Thymus (tissue), 11 donors: Measurements from ENCODE around the gene LHX4. TPM values are rescaled to one million over a fixed set of nuclear protein-coding genes. Genes with fewer than 3 reads are reported as not detected.

ENCODE experiments used
- DNase-seq, 9 donors: peaks; one replicate each; pipeline ENCODE4 v3.0.0-alpha.2; 2013; ENCODE audit warnings: low spot score in 9 of 9, low read depth in 6 of 9, missing footprints in 1 of 9
- H3K27ac ChIP-seq, 2 donors: one replicate each; pipeline ENCODE4 v1.5.1; 2013; ENCODE audit warnings: control low read depth in 1 of 2, low read depth in 1 of 2, low read length in 1 of 2, mild to moderate bottlenecking in 1 of 2, moderate library complexity in 1 of 2
- H3K27me3 ChIP-seq, 2 donors: one replicate each; pipeline ENCODE4 v1.5.1; 2013; ENCODE audit warnings: low read length in 1 of 2; ENCODE audit not compliant: control insufficient read depth in 2 of 2, insufficient read depth in 1 of 2
- H3K36me3 ChIP-seq, 2 donors: one replicate each; pipeline ENCODE4 v1.5.1; 2013; ENCODE audit warnings: low read length in 1 of 2, mild to moderate bottlenecking in 1 of 2, moderate library complexity in 1 of 2; ENCODE audit not compliant: control insufficient read depth in 2 of 2, insufficient read depth in 2 of 2
- H3K4me1 ChIP-seq, 2 donors: one replicate each; pipeline ENCODE4 v1.5.1; 2013; ENCODE audit warnings: low read length in 2 of 2; ENCODE audit not compliant: control insufficient read depth in 2 of 2, insufficient read depth in 2 of 2
- H3K4me3 ChIP-seq, 2 donors: one replicate each; pipeline ENCODE4 v1.5.1; 2013; ENCODE audit warnings: low read length in 2 of 2, control low read depth in 1 of 2, mild to moderate bottlenecking in 1 of 2
- H3K9me3 ChIP-seq, 2 donors: one replicate each; pipeline ENCODE4 v1.5.1; 2013; ENCODE audit warnings: low read length in 1 of 2, mild to moderate bottlenecking in 1 of 2; ENCODE audit not compliant: control insufficient read depth in 2 of 2, insufficient read depth in 1 of 2
- WGBS: extraction: QIAGEN DNeasy Blood & Tissue Kit; methylation state at CpG from one replicate; pipeline ENCODE4 v1.1.7; 2013; 5-methylcytosine and 5-hydroxymethylcytosine counted together
- polyA plus RNA-seq: library from polyadenylated mRNA; stranded (reverse); fragments of 200-250 nt; gene quantifications from one replicate; pipeline ENCODE4 v1.2.3, GENCODE V29; 2013
- total RNA-seq: library from RNA; stranded (reverse); fragments of 120-200 nt; gene quantifications from one replicate; pipeline ENCODE4 v1.2.4, GENCODE V29; 2013
- donor health status: healthy.

Gene LHX4
- total and polyA plus RNA-seq, 2 donors, result 0.05 TPM

- peaks cover 72 to 100% of the 10 kb centered on the region in 2 donors for H3K27me3 ChIP-seq
- no peak overlapping the region for H3K4me3 ChIP-seq
- 9% methylated on average over 49 of the region's 49 CpGs for WGBS
- no peak for DNase-seq
- peaks cover 10 to 15% of the 10 kb centered on the region in 2 donors for H3K4me1 ChIP-seq
- no peaks in the 10 kb centered on the region for H3K9me3 ChIP-seq
- H3K27ac ChIP-seq, result no peak overlapping the region
- no peaks in the 10 kb centered on the region for H3K36me3 ChIP-seq
Observed at GRCh38 chr1:180235502-180236239, 5.6 kb downstream of the LHX4 start.

- no peaks in the 10 kb centered on the region for H3K36me3 ChIP-seq
- H3K27ac ChIP-seq, result no peak overlapping the region
- H3K4me1 ChIP-seq, result peaks cover 0 to 6% of the 10 kb centered on the region in 2 donors
- no peak overlapping the region for H3K4me3 ChIP-seq
- no peak for DNase-seq
- 11% methylated on average over 16 of the region's 16 CpGs for WGBS
- no peaks in the 10 kb centered on the region for H3K9me3 ChIP-seq
- peaks cover 67 to 100% of the 10 kb centered on the region in 2 donors for H3K27me3 ChIP-seq
Observed at GRCh38 chr1:180236698-180237509, 6.8 kb downstream of the LHX4 start.

GRCh38 chr1:180237869-180238476 lies 7.9 kb downstream of the LHX4 start:
- Histone ChIP-seq H3K36me3 (no peaks in the 10 kb centered on the region), H3K27me3 (peaks cover 64 to 97% of the 10 kb centered on the region in 2 donors), H3K4me3 (no peak overlapping the region), H3K4me1 (peaks cover 0 to 6% of the 10 kb centered on the region in 2 donors), H3K27ac (no peak overlapping the region), H3K9me3 (no peaks in the 10 kb centered on the region)
- WGBS, result 15% methylated on average over 7 of the region's 7 CpGs
- DNase-seq, result no peak

- peaks cover 57 to 97% of the 10 kb centered on the region in 2 donors for H3K27me3 ChIP-seq
- H3K27ac ChIP-seq, result no peak overlapping the region
- 22% methylated on average over 7 of the region's 7 CpGs for WGBS
- H3K9me3 ChIP-seq, result no peaks in the 10 kb centered on the region
- H3K4me3 ChIP-seq, result no peak overlapping the region
- DNase-seq, result no peak
- no peaks in the 10 kb centered on the region for H3K36me3 ChIP-seq
- peaks cover 0 to 2% of the 10 kb centered on the region in 2 donors for H3K4me1 ChIP-seq
Observed at GRCh38 chr1:180238675-180239074, 8.6 kb downstream of the LHX4 start.

GRCh38 chr1:180239145-180240096 lies 9.4 kb downstream of the LHX4 start:
- H3K9me3 ChIP-seq, result no peaks in the 10 kb centered on the region
- no peak for DNase-seq
- no peak overlapping the region for H3K27ac ChIP-seq
- peaks cover 54 to 95% of the 10 kb centered on the region in 2 donors for H3K27me3 ChIP-seq
- no peaks in the 10 kb centered on the region for H3K36me3 ChIP-seq
- no peak overlapping the region for H3K4me3 ChIP-seq
- peaks cover 0 to 2% of the 10 kb centered on the region in 2 donors for H3K4me1 ChIP-seq
- WGBS, result 15% methylated on average over 10 of the region's 10 CpGs

- Histone ChIP-seq H3K27ac (no peak overlapping the region), H3K9me3 (no peaks in the 10 kb centered on the region), H3K27me3 (peaks cover 34 to 80% of the 10 kb centered on the region in 2 donors), H3K4me1 (no peaks in the 10 kb centered on the region), H3K4me3 (no peak overlapping the region), H3K36me3 (no peaks in the 10 kb centered on the region)
- 84% methylated on average over 8 of the region's 8 CpGs for WGBS
- DNase-seq, result no peak
Observed at GRCh38 chr1:180241716-180242544, 11.9 kb downstream of the LHX4 start.

GRCh38 chr1:180243517-180244221 lies 13.6 kb downstream of the LHX4 start:
- Histone ChIP-seq H3K36me3 (no peaks in the 10 kb centered on the region), H3K4me3 (no peak overlapping the region), H3K27ac (no peak overlapping the region), H3K4me1 (no peaks in the 10 kb centered on the region), H3K27me3 (peaks cover 22 to 62% of the 10 kb centered on the region in 2 donors), H3K9me3 (no peaks in the 10 kb centered on the region)
- no peak for DNase-seq
- 93% methylated on average over 11 of the region's 11 CpGs for WGBS
